HG03457 (cell line): ENCODE data around the gene VIP.

Experiments
- ATAC-seq: cut with Tn5 transposase; IDR thresholded peaks from one replicate; pipeline ENCODE4 v1.9.1; 2021; ENCODE audit warnings: moderate number of reproducible peaks; ENCODE audit not compliant: unreplicated experiment

VIP gene

DNA sequence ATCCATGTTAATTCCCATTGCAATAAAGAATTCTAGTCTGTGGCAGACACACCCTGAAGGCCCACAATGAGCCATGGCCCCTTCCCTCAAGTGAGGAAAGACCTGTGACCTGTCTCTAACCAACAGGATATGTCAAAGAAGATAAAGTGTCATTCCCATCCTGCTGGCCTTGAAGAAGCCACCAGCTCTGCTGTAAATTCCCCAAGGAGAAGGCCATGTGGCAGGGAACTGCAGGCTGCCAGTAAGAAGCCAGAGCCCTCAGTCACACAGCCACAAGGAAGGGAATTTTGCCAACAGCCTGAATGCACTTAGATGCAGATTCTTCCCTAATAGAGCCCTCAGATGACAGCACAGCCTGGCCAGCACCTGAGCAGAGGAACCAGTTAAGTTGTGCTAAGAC is 24.8 kb downstream of the VIP start:
- ATAC-seq, result no peak

- no peak for ATAC-seq
Measured at GRCh38 chr6:152776833-152777232, 26.2 kb downstream of the VIP start.

- no peak for ATAC-seq
Measured at GRCh38 chr6:152783217-152783878, 32.8 kb downstream of the VIP start.

DNA sequence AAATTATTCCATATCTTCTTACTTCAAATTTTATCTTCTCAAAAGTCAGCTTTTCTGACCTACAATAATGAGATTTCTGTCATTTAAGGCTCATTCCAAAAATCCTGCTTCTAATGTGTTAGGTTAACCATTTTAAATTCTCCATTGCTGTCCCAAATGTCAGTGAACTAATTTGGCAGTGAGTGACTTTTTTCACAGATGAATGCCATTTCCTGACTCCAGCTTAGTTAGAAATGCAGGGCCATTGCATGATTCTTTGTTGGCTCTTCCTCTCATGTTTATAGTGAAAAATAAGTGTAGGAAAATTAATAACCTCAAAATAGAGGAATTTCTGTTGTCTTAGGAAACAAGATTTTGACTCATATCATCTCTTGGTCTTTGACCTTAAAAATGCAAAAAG is 44.1 kb downstream of the VIP start:
- ATAC-seq, result no peak

DNA sequence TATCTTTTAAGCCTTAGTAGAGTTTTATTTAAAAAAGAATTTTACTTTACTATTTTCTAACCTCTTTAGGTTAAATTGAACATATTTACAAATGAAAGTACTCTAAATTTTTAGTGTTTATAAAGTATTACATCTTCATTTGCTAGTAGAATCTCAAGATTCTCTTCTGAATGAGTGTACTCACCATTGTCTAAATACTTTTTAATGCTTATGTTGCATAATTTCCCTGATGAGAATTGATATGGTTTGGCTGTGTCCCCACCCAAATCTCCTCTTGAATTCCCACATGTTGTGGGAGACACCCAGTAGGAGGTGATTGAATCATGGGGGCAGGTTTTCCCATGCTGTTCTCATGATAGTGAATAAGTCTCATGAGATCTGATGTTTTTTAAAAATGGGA is 53.6 kb downstream of the VIP start:
- no peak for ATAC-seq
